GM18505 (cell line): ENCODE data around the gene KCNK3.

Experiments
- ATAC-seq: cut with Tn5 transposase; IDR thresholded peaks from one replicate; pipeline ENCODE4 v1.9.1; 2021; ENCODE audit not compliant: unreplicated experiment
- POLR2A ChIP-seq: IDR thresholded peaks from 4 replicates; pipeline ENCODE4 v1.6.1; 2011; ENCODE audit warnings: borderline replicate concordance; ENCODE audit not compliant: insufficient read depth, insufficient read length; ENCODE audit errors: extremely low read depth

KCNK3 gene

GRCh38 chr2:26692279-26692896 lies at the start of gene KCNK3:
Gene KCNK3 (plus strand): TSS chr2:26692722. CDS start chr2:26692876, 154 bp downstream.
- no peak for ATAC-seq
- TF ChIP-seq POLR2A, result no peak

DNA sequence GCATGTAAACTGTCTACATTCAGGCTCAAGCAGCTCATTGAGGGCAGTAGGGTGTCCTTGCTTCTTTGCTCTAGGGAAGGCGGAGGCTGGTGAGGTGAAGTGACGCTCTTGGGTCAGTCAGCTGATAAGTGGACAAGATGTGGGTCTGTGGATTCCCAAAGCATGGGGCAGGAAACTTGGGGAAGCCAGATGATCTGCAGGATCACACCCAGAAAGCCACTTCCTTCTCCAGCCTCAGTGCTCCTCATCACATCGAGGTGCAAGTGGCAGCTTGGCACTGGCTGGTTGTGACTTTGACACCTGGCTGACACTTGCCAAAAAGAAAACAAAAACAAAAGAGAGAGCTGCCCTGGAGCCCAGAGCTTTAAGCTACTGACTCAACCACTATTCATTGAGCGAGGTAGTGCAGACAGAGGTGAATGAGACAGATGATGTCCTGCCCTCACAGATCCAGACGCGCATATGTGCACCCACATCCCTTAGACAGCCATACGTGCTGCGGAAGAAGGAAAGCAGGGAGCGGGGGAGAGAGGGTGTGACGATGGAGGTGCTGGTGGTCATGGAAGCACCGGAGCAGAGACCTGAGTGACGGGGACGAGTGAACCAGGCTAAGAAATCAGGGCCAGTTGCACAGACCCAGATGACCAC lies 48.2 kb upstream of the KCNK3 start:
- no peak for ATAC-seq

DNA sequence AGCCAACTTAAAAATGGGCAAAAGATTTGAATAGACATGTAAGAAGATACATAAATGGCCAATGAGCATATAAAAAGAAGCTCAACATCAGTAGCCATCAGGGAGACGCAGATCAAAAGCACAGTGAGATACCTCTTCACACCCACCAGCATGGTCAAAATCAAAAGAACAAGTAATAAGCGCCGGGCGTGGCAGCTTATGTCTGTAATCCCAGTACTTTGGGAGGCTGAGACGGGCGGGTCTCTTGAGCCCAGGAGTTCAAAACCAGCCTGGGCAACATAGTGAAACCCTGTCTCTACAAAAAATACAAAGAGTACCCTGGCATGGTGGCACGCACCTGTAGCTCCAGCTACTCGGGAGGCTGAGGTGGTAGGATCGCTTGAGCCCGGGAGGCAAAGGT lies 46.8 kb upstream of the KCNK3 start:
- no peak for TF ChIP-seq POLR2A
- no peak for ATAC-seq

More for the DNA sequence above, 48.2 kb upstream of the KCNK3 start:
- no peak for TF ChIP-seq POLR2A

GRCh38 chr2:26646986-26647672 lies 45.4 kb upstream of the KCNK3 start:
- no peak for TF ChIP-seq POLR2A
- no peak for ATAC-seq

DNA sequence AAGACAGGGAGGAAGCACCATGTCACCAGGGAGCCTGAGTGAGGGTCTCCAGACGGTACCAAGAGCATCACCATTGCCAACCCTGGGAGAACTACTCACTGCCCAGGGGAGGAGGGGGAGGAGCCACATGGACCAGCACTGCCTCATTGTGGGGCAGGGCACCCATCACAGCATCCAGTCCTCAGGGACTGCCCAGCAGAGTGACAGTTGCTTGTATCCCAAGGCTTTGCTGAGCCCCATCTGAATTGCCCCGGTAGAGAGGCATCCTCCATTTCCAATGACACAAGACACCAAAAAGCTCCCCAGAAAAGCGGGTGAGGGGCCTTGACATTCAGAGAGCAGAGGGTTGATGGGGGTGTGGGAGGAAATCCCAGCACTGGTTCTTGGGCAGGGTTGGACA lies 44.5 kb upstream of the KCNK3 start:
- no peak for TF ChIP-seq POLR2A
- ATAC-seq, result no peak

DNA sequence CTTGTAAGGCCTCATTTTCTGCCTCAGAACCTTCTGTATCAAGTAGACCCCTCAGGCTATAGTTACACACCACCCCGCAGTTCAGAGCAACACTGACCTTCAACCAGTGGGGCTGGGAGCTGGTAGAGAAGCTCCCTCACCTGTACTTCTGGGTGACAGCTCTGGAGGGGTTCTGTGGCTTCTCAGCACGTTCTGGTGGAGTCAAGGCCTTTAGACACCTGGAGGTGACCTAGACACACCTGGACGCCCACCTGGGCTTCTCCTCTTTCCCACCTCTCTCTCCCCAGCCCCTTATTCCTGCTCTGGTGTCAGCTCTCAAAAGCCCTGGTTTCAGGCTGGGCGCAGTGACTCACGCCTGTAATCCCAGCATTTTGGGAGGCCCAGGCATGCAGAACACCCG lies 44.0 kb upstream of the KCNK3 start:
- no peak for ATAC-seq
- no peak for TF ChIP-seq POLR2A

DNA sequence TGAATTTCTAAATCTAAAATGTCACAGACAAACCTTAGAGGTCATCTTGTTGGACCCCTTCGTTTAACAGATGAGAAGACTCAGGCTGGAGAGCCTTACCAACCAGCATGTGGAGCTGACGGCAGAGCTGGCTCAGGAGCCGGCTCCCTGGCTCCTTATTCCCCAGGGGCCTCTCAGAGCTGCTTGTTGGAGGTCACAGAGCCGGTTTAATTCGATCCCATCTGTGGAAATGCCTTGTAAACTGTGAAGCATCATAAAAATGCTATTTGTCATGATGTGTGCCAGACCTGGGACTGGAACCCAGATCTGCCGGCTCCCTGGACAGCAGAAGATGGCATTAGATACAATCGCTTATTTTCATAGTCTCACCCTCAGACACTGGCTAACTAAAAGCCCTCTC lies 43.2 kb upstream of the KCNK3 start:
- ATAC-seq, result no peak
- no peak for TF ChIP-seq POLR2A

DNA sequence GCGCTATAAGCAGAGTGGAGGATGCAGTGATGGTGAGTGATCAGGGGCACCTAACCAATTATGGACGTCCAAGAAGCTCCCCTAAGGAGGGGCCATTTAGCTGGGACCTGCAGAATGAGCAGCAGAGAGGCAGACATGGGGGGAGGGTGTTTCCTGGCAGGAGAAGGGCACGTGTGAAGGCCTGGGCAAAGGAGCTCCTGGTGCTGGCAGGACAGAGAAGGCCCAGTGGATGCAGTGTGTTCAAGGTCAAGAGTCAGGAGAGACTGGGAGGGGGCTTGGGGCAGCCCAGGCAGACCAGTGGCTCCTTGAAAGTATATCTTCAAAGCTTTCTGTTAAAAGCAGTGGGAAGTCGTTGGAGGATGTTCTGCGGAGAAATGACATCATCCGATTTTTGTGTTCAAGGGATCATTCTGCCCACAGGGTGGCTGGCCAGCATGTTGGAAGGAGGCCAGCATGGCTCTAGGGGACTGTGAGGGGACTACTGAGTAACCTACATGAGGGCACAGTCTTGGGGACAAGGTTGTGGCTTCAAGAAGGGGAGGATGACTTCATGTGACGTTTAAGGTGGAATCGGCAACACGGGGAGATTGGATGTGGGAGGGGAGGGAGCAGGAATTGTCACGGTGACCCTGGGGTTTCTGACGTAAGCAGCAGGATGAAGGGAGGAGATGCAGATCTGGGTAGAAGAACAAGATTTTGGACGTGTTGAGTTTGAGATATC lies 42.4 kb upstream of the KCNK3 start:
- no peak for ATAC-seq
- no peak for TF ChIP-seq POLR2A

- no peak for ATAC-seq
- TF ChIP-seq POLR2A, result no peak
These were observed 41.6 kb upstream of the KCNK3 start for GRCh38 chr2:26650713-26651469.

DNA sequence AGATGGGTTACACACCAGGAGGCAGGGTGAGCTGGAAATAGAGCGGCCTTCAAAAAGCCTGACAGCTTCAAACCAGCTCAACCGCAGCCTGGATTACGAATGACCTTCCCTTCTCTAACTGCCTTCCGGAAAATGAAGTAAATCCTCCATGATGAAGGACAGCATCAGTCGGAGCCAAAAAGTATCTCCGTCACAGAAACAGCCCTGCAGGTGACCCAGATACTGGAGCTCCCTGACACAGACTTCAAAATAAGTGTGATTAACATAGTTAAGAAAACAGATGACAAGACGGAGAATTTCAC lies 41.1 kb upstream of the KCNK3 start:
- no peak for TF ChIP-seq POLR2A
- ATAC-seq, result no peak

DNA sequence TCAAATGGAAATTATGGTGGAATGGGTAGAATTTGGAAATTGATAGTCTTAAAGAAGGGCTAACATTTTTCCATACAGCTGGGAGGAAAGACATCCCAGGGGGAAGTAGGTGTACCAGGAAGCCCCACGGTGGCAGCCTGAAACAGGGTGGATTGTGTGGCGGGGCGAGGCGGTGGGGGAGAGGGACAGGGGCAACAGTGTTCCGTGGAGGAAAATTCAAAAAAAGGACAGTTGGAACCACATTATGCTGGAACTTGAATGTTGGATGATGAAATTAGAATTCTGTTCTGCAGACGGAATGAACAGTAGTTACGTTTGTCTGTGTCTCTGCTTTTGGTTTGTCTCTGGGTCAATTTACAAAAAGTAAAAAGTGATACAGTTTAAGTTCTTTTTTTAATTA lies 40.7 kb upstream of the KCNK3 start:
- no peak for TF ChIP-seq POLR2A
- ATAC-seq, result no peak

GRCh38 chr2:26652361-26653041 lies 40.0 kb upstream of the KCNK3 start:
- no peak for TF ChIP-seq POLR2A

More at GRCh38 chr2:26652361-26653041, 40.0 kb upstream of the KCNK3 start:
- no peak for ATAC-seq
